ENCODE measurements around the gene SORCS2.

The SORCS2 gene

DNA sequence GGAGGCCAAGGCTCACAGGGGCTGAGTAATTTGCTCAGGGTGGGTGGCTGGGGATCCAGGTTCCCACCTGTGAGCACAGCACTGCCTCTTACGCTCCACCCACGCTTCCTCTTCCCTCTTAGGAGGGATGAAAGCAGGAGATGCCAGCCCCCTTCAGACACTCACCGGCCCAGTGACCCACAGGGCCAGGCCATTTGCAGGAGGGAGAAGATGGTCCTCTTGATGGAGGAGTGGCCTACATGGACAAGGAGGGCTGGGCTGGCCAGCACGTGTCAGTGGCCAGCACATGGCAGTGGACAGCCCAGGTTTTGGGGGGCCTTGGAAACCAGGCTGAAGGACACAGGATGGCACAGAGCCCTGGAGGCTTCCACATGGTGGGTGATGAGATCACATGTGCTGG, 350.4 kb downstream of the SORCS2 start:
- no peak for DNase-seq

DNA sequence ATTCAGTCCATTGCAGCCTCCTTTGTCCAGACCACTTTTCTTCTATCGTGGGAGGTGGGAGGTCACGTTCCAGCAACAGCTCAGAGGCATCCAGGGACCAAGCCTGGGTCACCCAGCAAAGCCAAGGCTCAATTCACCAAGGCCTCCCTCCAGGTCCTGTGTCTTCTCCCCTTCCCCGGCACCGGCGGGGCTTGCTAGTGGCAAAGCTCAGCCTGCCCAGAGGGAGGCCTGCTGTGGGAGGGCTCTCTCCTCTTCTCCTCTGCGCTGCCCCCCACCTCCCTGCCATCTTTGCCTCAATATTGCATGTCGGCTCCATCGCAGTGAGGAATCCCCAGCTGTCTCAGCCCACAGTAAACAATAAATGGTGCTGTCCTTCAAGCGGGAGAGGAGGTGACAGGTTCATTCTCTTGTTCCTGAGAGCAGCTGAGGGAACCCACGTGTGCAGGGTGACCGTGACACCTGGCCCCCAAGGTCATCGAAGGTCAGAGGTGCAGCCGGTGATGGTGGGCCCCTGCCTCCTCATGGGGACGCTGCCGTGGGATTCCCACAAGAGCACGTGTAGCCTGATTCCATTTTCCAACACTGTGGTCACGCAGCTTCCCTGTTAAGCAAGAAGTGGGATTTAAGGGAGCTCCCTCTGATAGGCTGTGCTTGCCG, 353.9 kb downstream of the SORCS2 start:
- no peak for DNase-seq

DNA sequence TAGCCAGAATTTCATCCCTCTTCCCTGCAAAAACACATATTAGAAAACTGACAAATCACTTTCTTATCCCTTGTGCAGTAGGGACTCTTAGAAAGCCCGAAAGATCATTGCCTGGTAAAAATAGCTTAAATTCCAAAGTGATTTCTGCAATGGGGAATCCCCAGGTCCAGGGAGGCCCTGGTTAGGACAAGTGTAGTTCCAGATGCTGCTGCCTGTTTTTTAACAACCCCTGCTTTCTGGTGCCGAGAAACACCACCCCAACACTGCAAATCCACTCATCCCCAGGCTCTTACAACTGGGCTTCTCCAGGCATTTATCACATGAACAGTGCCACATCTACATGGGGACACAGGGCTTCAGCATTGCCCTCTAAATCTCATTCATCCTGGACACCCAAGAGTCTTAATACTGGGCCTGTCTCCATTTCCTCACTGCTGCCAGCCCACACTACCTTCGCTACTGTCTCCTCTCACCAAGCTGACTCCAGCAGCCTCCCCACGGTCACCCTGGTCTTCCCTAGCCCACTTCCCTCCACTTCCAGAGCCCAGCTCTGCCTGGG, 354.6 kb downstream of the SORCS2 start:
- DNase-seq: no peak

DNA sequence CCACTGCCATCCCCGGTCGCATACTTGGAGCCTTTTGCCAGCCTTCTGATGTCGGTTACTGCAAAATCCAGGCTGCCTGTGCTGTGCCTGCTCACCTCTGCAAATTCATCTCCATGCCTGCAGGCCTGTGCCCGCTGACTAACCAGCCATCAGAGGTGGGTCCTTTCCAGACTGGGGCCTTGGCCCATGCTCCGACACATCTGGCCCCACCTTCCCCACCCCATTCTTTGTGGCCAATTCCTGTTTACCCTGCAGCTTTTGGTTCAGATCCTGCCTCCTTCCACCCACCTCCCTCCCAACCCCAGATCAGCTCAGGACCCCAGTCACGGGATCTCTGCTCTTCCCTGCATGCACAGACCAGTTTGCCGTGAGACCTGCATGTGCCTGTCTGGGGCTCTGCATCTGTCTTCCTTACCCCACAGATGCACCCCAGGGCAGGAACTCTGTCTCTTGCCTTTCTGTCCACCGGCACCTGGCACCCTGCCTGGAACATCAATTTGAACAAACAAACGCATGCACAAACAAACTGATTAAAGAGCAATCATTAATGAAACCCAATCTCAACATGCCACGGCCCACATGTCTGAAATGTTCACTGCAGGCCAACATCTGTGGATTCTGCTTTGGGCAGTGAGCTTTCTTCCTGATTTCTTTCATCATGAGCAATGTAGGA, 355.2 kb downstream of the SORCS2 start:
- DNase-seq: no peak

DNA sequence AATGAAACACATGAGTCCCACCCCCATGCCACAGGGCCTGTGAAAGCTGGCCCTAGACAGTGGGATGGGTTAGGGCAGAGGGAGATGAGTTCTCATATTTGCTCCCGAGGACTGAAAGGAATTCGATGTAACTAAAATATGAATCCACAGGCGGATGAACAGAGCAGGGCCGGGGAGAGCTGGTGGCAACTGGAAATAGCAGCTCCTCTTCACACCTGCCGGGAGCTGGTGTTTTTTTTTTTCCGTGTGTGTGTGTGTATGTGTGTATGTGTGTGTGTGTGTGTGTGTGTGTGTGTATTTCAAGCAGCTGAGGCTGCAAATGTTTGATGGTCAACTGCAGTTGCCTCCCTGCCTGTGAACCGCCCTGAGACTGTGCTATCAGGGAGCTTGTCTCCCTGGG, 357.5 kb downstream of the SORCS2 start:
- no peak for DNase-seq

DNA sequence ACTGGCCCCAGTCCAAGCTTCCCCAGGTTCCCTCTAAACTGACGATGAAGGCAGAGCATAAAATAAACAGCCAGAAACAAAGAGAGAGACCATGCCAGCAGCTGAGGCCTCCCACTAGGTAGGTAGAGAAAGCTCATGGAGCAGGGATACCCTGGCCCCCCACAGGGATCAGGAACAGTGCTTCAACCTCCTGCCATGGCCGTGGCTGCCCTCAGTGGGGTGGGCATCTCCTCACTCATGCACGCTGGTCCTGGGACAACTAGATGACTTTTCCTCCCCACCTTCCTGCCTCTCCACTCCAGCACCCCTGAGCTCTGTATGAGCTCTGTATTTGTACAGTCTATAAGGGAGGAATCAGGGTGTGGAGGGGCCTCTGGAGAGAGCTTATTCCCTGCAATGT, 360.1 kb downstream of the SORCS2 start:
- DNase-seq: no peak

DNA sequence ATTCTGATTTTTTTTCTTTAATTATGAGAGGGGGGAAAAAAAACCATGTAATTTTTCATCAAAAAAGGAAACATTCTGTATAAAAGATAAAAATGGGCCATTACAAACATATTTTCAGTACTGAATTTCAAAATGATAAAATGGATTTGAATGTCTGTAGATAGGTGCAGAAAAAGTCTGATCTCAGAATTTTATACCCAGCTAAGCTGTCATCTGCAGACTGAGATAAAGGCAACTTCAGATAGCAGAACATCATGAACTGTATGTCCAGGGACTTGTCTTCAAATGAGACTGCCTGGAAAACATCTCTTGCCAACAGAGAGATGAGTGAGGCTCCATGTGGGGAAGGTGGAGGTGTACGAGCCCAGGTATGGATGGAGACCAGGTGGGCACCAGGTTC, 360.9 kb downstream of the SORCS2 start:
- DNase-seq: no peak

DNA sequence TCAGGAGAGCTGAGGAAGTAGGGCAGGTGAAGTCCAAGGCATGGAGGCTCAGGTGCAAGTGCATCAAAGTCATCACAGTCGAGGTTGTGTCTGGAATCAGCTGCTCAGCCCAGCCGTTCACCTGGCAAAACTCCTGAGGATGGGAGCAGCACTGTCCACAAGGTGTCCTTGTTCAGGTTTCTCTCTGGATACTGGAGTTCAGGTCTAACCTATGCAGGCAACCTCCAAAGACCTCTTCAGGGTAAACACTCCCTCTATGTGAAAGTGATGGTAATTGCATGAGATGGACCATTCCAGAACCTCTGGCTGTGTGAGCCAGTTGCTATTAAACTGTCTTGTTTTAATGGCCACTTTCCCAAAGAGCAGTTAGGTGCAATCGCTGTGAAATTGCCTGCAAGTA, 362.6 kb downstream of the SORCS2 start:
- DNase-seq: no peak

DNA sequence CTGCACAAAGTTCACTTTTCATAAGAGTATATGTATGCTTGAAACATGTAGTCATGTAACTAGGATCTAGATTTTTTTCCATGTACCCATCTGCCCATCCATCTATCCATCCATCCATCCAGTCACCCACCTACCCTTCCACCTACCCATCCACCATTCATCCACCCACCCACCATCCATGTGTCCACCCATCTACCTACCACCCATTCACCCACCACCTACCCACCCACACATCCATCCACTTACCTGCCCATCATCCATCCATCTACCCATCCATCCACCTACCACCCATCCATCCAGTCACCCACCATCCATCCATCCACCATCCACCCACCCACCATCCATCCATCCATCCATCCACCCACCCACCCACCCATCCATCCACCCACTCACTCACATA, 364.2 kb downstream of the SORCS2 start:
- DNase-seq: no peak

DNA sequence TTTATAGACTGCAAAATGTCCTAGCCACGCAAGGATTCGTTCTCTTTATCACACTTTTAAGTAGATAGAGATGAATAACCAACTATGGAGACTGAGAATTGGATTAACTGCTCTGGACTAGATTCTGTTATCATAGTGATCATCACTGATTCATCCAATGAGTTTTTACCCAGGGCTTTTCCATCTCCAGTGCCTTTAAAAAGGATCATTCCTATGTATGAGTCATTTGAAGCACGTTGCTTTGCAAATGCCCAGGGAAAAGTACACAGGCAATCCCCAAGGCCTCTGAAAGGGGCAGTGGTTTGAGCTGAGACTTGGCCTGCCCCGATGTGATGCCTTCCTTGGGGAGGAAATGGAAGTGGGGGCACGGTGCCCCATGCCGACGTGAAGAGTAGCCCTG, 365.1 kb downstream of the SORCS2 start:
- no peak for DNase-seq

DNA sequence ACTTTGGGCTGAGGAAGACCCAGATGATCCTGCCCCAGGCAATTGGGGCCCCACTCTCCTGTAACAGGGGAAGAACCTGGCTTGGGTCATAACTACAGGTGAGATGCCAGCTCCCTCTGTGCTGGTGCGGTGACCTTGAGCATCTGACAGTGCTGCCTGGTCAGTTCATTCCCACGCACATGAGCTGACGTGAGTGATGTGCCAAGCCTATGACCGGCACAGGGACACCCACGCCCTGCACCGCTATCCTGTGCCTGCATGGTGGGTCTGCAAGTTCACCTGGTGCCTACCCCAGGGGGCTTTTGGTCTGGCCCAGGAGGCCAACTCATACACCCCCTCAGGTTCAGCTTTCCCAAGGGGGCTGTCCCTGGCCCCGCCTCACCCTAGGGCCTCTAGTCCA, 366.1 kb downstream of the SORCS2 start:
- DNase-seq: no peak

DNA sequence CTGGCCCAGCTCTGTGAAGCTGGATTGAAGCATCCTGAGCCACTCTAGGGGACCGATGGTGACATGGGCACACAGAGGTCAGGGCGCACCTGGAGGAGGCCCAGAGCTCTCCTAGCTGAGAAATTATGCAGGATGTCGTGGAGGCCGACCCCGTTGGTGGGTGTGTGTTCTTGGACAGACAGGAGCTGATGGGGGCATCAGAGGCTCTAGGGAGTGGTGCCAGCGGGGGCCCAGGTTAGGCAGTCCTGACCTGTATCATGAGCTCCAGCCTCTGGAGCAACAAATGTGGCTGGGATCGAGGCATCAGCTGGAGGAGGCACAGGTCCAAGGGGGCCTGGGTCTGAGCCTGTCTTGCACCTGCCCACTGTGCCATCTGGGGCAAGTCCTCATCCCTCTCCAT, 367.0 kb downstream of the SORCS2 start:
- no peak for DNase-seq

DNA sequence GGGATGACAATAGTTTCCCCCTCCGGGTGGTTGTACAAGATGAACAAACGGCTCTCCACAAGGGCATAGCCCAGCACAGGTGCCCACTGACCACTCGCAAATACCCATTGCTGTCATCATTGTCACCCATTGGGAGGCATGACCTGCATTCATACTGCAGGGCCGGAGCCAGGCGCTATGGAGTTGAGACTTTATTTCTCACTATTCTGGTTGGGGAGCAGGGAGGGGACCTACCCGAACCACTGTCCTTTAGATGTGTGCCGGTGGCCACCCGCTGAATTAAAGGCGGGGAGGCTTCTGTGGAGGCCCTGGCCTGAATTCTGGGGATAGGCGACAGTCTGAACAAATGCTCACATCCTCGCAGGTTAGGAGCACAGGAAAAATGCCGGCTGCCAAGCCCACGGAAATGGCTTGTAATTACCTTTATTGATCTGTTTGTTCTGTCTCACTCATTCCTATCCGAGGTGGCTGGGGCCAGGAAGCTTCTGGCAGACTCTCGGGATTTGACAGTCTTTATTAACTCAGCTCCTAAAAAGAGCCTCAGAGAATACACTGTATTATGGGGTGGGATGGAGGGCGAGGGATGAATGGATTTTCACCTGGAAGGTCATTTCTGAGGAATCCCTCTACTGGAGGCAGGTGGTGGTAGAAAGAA, 367.5 kb downstream of the SORCS2 start:
- DNase-seq: no peak

DNA sequence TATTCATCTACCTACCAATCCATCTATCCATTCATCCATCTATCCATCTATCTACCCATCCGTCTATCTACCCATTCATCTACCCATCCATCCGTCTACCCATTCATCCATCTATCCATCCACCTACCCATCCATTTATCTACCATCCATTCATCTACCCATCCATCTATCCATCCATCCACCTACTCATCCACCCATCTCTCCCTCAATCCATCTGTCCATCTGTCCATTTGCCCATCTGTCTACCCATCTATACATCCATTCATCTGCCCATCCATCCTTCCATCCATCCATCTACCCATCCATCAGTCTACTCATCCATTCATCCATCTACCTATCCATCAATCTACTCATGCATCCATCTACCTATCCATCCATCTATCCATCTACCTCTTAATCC, 369.2 kb downstream of the SORCS2 start:
- DNase-seq: no peak

DNA sequence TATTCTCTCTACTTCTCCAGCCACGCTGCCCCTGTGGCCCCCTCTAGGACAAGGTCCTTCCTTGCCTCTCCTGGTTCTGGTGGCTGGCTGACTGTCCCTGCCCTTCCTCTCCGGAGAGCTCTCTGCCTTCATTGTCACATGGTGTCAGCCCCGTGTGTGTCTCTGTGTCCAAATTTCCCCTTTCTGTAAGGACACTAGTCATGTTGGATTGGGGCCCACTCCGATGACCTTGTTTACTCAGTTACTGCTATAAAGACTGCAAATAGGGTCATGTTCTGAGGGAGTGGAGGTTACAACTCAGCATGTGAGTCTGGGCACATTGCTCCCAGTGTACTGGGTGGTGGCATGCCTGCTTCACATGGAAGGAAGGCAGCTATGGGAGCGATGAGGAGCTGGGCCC, 371.9 kb downstream of the SORCS2 start:
- DNase-seq: no peak

DNA sequence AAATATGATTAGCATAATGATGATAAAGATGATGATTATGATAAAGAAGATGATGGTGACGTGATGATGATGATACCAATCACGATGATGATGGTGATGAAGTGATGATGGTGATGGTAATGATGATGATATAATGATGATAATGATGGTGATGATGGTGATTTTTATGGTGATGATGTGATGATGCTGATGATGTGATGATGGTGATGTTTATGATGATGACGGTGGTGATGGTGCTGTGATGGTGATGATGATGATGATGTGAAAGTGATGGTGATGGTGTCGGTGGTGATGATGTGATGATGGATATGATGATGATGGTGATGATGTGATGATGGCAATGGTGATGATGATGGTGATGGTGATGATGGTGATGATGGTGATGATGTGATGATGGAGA, 373.1 kb downstream of the SORCS2 start:
- DNase-seq: no peak

DNA sequence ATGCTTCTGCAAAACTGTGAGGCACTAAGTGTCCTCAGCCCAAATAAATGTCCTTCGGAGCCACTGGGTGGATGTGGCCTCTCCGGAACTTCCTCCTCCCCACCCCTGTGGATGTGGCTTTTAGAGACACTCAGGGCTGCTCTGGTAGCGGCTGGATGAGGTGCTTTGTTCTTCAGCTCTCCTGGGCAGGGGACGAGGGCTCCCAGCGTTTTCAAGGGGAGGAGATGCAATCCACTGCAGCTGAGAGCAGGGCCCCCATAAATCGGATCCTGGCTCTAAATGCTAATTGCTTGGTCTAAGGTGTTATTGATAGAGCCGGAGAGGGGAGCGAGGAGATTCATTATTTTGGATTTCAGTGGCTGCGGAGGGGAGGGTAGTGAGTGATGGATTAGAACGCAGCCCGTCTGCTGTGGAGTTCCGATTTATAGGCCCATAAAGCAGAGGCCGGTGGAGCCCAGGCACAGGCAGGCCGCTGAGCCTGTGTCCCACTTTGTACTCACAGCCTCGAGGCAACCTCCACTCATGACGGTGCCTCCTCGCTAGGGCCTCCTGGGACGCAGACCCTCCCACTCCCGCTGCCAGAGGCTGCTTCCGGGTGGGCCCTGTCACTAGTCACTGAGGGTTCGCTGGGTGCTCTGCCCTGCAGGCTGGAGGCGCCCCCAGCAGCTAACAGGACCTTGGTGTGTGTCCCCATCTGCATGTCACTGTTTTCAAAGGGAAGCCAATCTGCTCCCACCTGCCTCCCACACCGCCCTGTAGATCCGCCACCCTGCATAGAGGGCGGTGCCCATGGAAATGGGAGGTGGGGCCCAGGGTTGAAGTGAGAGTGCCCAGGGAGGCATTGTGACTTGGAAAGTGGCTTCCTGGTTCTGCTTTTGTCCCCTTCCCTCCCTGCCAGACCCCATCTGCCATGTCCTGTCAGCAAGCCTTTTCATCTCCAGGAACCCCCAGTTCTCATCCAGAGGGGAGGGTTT, 377.8 kb downstream of the SORCS2 start:
- DNase-seq: no peak

DNA sequence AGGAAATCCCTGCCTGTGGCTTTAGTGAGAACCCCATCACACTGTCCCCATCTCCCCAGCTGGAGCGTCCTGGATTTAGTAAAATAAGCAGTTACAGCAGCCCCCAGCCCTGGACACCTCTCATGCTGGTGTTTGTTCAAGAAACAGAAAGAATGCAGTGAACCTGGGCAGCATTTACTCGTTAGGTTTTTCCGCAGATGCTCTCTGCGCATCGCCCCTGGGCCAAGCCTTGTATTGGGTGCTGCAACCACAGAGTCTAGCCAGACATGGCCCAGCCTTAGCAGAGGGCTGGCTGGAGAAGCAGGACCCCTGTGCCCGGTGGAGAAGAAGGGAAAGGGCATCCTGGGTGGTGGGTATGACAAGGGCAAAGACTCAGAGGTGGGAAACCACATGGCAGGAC, 378.7 kb downstream of the SORCS2 start:
- DNase-seq: no peak

DNA sequence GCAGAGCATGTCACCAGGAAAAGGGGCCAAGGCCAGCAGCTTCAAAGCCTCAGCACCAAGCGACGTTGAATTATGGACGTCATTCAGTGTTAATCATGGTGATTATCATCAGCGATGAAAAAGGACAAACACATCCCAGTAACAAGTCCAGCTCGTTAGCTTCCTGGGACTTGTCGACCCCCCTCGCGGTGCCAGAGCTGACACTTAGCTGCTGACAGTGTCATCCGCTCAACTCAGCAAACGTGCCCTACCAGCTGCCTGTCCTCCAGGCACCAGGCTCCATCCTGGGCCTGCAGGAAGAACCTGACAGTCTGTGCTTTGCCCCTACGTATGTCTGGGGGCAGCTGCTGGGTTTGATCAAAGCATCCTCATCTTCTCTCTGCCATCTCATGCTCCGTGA, 379.4 kb downstream of the SORCS2 start:
- DNase-seq: no peak

DNA sequence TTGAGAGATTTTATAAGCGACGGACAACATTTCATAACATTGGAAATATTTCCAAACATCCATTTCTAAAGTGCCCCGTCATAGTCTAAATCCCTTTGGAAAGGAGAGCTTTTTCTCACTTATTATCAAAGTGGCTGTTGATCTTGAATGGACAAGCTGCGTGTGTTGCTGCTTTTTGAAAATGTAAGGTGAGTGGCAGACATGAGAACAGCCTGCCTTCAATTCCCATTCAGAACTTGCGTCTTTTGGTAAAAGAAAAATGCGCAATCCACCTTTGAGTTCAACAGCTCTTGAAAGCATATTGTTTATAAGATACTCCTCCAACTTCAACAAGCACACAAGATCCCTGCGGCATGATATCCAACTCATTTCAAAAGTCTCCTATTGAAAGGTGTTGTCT, 380.6 kb downstream of the SORCS2 start:
- DNase-seq: no peak

DNA sequence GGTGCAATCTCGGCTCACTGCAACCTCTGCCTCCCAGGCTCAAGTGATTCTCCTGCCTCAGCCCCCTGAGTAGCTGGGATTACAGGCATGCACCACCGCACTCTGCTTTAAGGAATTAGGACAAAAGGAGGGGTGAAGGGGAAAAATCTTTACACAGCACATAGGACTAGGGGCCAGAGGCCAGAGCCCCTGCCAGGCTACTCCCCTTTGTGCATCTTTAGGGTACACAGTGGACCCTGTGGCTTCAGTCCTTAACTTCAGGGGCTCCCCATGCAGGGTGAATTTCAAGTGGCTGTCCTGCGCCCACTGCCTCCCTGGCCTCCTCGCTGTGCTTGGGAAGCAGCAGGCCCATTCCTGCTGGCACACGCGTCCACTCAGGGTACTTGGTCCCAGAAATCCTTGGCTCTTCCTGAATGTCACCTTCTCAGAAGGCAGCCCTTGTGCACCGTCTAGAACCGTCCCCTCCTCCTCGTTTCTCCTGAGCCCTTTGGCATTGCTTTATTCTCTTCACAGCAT, 381.3 kb downstream of the SORCS2 start:
- no peak for DNase-seq

DNA sequence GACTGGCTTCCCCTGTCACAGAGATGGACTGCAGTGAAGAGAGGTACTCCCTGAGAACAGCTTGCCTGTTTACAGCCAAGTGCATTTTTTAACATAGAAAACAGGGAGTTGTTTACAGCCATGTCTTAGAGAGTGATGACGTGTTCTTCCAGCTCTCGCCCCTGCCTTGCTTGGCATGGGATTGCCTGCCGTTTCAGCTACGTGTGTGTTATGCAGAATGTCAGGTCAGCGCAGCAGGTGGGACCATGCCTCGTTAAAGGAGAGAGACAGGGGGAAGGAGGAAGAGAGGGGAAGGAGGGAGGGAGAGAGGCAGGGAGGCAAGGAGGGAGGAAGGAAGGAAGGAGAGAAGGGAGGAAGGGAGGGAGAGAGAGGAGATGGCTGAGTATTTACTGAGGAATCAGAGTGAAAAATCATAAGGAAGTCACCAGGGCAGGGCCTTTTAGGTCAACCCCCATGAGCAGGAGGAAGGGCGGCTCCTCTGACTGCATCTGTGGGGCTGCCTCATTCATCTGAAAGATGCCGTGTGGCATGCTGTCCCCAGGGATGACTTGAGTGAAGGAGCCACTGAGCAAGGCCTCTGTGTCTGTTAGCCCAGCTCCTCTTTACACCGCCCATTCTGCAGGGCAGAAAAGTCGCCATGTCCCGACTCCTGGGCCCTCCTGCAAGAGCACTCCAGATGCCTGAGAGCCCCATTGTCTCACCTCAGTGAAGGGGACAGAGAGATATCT, 382.1 kb downstream of the SORCS2 start:
- no peak for DNase-seq

Data from stimulated activated CD4-positive, alpha-beta T cell treated with anti-CD3 and anti-CD28 coated beads, Interleukin-4, amount 100 ng/mL, for 1 hour (primary cell).